ENCODE measurements around the gene C16orf87. TPM values are rescaled to one million over a fixed set of nuclear protein-coding genes. Genes with fewer than 3 reads are reported as not detected.

C16orf87 gene
- total and polyA plus RNA-seq, 9 of the 15 experiments (the other 6 are each of a cell fraction or from before 2014, with no cell fraction given) = 7.8 to 16.7 (median 10.5) TPM

DNA sequence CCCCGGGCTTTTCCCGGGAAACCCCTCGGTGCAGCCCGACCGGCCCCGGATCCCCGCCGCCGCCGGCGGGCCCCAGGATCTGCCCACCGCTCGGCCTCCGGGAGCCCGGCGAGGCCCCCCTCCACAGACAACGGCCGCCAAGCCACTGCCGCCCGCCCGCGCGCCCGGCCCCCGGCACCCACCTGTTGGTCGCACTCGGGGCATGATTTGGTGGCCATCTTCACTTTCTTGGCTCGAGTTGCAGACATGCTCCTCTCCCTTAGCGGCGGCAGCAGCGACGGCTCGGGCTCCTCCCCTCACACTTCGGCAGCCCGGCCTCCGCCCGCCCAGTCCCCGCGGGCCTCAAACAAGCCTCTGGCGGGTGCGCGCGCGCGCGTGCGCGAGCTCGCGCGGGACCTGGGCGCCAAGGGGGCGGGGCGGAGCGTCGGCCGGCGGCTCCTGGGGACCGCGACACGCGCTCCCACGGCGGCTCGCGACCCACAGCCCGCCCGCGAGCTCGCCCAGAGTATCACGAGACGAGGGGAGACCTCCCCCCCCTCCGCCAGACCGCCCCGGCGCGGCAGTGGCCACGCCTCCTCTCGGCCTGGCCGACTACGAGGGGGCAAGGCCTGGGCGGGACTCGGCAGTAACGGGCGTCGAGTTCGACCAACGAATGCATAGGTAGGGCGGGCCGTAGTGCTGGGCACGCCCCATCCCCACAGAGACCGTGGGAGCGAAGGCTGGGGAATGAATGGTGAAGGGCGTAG lies at the start of gene C16orf87 (continued):
- TF ChIP-seq OTX1 (CRISPR knock-in tag; IDR thresholded peaks at IDR 0.05) (no peak), TAL1 (IDR thresholded peaks at IDR 0.05) (no peak), YBX1 (IDR thresholded peaks at IDR 0.05) (no peak), ZNF444 (CRISPR knock-in tag; IDR thresholded peaks at IDR 0.05) (no peak), ELF2 (CRISPR knock-in tag; IDR thresholded peaks at IDR 0.05) (no peak), SRSF3 (IDR thresholded peaks at IDR 0.05; ENCODE audit: insufficient read depth, low read length) (no peak), JUND (IDR thresholded peaks at IDR 0.05; ENCODE audit: borderline replicate concordance, low read depth, low read length) (0 out of 2 replicates have a peak, but pooled peaks have one; percentile 9), JUND (tag; IDR thresholded peaks at IDR 0.05; ENCODE audit: borderline replicate concordance, low read depth, low read length) (no peak; the same call in 2 of the 3 replicates), ZNF239 (CRISPR knock-in tag; IDR thresholded peaks at IDR 0.05) (no peak), RBM15 (IDR thresholded peaks at IDR 0.05; ENCODE audit: insufficient read depth, low read length) (no peak), KHSRP (IDR thresholded peaks at IDR 0.05) (no peak), PTTG1 (tag; IDR thresholded peaks at IDR 0.05; ENCODE audit: low read depth) (no peak), ZNF23 (CRISPR knock-in tag; IDR thresholded peaks at IDR 0.05) (no peak), FOXA1 (IDR thresholded peaks at IDR 0.05; ENCODE audit: borderline replicate concordance) (no peak), MIER1 (IDR thresholded peaks at IDR 0.05; ENCODE audit: low read depth) (no peak), STAG1 (CRISPR knock-in tag; IDR thresholded peaks at IDR 0.05; ENCODE audit: borderline replicate concordance) (no peak), GATAD2B (IDR thresholded peaks at IDR 0.05; ENCODE audit: borderline replicate concordance) (peak; percentile 99)
- TF ChIP-seq, protein P1, sequence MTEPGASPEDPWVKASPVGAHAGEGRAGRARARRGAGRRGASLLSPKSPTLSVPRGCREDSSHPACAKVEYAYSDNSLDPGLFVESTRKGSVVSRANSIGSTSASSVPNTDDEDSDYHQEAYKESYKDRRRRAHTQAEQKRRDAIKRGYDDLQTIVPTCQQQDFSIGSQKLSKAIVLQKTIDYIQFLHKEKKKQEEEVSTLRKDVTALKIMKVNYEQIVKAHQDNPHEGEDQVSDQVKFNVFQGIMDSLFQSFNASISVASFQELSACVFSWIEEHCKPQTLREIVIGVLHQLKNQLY (CRISPR knock-in tag; conservative IDR thresholded peaks at IDR 0.05) = no peak
- TF ChIP-seq, protein P2, sequence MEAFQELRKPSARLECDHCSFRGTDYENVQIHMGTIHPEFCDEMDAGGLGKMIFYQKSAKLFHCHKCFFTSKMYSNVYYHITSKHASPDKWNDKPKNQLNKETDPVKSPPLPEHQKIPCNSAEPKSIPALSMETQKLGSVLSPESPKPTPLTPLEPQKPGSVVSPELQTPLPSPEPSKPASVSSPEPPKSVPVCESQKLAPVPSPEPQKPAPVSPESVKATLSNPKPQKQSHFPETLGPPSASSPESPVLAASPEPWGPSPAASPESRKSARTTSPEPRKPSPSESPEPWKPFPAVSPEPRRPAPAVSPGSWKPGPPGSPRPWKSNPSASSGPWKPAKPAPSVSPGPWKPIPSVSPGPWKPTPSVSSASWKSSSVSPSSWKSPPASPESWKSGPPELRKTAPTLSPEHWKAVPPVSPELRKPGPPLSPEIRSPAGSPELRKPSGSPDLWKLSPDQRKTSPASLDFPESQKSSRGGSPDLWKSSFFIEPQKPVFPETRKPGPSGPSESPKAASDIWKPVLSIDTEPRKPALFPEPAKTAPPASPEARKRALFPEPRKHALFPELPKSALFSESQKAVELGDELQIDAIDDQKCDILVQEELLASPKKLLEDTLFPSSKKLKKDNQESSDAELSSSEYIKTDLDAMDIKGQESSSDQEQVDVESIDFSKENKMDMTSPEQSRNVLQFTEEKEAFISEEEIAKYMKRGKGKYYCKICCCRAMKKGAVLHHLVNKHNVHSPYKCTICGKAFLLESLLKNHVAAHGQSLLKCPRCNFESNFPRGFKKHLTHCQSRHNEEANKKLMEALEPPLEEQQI (IDR thresholded peaks at IDR 0.05) = no peak
- TF ChIP-seq, protein P3, sequence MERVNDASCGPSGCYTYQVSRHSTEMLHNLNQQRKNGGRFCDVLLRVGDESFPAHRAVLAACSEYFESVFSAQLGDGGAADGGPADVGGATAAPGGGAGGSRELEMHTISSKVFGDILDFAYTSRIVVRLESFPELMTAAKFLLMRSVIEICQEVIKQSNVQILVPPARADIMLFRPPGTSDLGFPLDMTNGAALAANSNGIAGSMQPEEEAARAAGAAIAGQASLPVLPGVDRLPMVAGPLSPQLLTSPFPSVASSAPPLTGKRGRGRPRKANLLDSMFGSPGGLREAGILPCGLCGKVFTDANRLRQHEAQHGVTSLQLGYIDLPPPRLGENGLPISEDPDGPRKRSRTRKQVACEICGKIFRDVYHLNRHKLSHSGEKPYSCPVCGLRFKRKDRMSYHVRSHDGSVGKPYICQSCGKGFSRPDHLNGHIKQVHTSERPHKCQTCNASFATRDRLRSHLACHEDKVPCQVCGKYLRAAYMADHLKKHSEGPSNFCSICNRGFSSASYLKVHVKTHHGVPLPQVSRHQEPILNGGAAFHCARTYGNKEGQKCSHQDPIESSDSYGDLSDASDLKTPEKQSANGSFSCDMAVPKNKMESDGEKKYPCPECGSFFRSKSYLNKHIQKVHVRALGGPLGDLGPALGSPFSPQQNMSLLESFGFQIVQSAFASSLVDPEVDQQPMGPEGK (CRISPR knock-in tag; IDR thresholded peaks at IDR 0.05; ENCODE audit: borderline replicate concordance) = no peak
- TF ChIP-seq, protein P4, sequence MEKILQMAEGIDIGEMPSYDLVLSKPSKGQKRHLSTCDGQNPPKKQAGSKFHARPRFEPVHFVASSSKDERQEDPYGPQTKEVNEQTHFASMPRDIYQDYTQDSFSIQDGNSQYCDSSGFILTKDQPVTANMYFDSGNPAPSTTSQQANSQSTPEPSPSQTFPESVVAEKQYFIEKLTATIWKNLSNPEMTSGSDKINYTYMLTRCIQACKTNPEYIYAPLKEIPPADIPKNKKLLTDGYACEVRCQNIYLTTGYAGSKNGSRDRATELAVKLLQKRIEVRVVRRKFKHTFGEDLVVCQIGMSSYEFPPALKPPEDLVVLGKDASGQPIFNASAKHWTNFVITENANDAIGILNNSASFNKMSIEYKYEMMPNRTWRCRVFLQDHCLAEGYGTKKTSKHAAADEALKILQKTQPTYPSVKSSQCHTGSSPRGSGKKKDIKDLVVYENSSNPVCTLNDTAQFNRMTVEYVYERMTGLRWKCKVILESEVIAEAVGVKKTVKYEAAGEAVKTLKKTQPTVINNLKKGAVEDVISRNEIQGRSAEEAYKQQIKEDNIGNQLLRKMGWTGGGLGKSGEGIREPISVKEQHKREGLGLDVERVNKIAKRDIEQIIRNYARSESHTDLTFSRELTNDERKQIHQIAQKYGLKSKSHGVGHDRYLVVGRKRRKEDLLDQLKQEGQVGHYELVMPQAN (IDR thresholded peaks at IDR 0.05; ENCODE audit: borderline replicate concordance) = no peak
